Gastroesophageal sphincter (tissue), 3 donors: Measurements from ENCODE around the gene EML1.

Experiments
- CTCF ChIP-seq, 4 experiments: fragments of 200-600 bp in 2 of 4; fragments of 450-650 bp in 2 of 4; sonication (generic) in 1 of 4; IDR thresholded peaks; one replicate each; pipeline ENCODE4 v1.5.1; 2017 to 2019; ENCODE audit warnings: antibody characterized with exemption in 4 of 4, mild to moderate bottlenecking in 2 of 4, moderate library complexity in 2 of 4
- POLR2A ChIP-seq, 2 donors: fragments of 450-650 bp; IDR thresholded peaks; one replicate each; pipeline ENCODE4 v1.6.1; 2017; ENCODE audit warnings: antibody characterized with exemption in 2 of 2, mild to moderate bottlenecking in 2 of 2, moderate library complexity in 1 of 2

- TF ChIP-seq CTCF (IDR thresholded peaks at IDR 0.05) = no peak
- no peak for TF ChIP-seq POLR2A (IDR thresholded peaks at IDR 0.05)
These were observed 131.2 kb downstream of the EML1 start for GRCh38 chr14:99924379-99924778.
